ENCODE measurements around the gene PLS3.

PLS3 gene

DNA sequence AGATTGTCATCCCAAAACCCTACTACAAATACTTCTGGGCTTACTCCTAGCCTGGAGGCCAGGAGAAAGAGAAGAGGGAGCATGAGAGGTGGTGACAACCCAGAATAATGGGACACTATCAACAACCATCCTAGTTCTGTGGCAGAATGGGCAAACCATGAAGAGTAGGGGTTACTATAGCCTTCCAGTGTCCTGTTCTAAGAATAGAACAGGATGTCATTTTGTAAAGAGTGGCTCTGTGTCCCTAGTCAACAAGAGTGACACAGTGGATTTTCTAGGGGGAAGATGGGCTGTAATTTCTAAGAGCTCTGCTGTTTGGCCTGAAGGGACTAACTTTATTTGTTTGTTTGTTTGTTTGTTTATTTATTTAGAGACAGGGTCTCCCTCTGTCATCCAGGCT, 136.0 kb downstream of the PLS3 start:
- DNase-seq = no peak

DNA sequence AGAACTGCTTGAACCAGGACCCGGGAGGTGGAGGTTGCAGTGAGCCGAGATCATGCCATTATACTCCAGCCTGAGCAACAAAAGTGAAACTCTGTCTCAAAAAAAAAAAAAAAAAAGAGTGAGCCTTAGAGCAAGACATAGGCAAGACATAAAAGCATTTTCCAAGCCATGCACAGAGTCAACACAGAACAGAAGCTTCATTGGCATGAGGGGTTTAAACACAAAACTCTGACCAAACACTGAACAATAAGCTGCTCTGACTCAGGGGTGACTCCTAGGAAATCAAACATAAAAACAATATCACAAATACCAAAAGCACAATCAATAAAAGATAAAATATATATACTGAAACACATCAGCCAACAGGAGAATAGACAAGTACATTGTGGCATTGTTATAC, 136.8 kb downstream of the PLS3 start:
- no peak for DNase-seq

All from CD4-positive, alpha-beta T cell treated with Interleukin-17A for 4 hours (primary cell).